Stimulated activated CD4-positive, alpha-beta T cell treated with anti-CD3 and anti-CD28 coated beads, Interleukin-12 subunit alpha, Interleukin-12 subunit beta, amount 100 ng/mL, for 4 hours (primary cell): ENCODE measurements around the gene UBR3.
"Not testable (repeated sequence)": the region's sequence is repeated elsewhere in the genome, so short reads cannot be mapped to it uniquely, and the experiment has no call there.

Experiments used
- DNase-seq: peaks from one replicate; pipeline ENCODE4 v3.0.0-alpha.2; 2020

The UBR3 gene

GRCh38 chr2:170119326-170119725 lies 292.1 kb downstream of the UBR3 start:
- not testable (repeated sequence) for DNase-seq

- no peak for DNase-seq
These were observed 294.4 kb downstream of the UBR3 start for GRCh38 chr2:170121689-170122088.

GRCh38 chr2:170122883-170123547 lies 295.8 kb downstream of the UBR3 start:
- DNase-seq: no peak

GRCh38 chr2:170123593-170123992 lies 296.3 kb downstream of the UBR3 start:
- no peak for DNase-seq

- DNase-seq: not testable (repeated sequence)
These were observed 299.0 kb downstream of the UBR3 start for GRCh38 chr2:170126138-170126728.
